SK-N-SH (cell line): ENCODE measurements around the gene PZP.

ENCODE experiments used
- POLR2AphosphoS5 ChIP-seq: IDR thresholded peaks from 2 replicates; pipeline ENCODE4 v1.6.1; 2012; ENCODE audit warnings: low read depth, low read length
- SIN3A ChIP-seq: IDR thresholded peaks from 2 replicates; pipeline ENCODE4 v1.6.1; 2012; ENCODE audit warnings: low read depth, mild to moderate bottlenecking, low read length, moderate library complexity, borderline replicate concordance
- YY1 ChIP-seq: IDR thresholded peaks from 2 replicates; pipeline ENCODE4 v1.4.0; 2012; ENCODE audit warnings: low read depth, mild to moderate bottlenecking

GRCh38 chr12:9184276-9184675 lies 23.9 kb downstream of the PZP start:
- TF ChIP-seq YY1: no peak
- no peak for TF ChIP-seq POLR2AphosphoS5
- TF ChIP-seq SIN3A: no peak
